Omental fat pad (tissue), 4 donors: ENCODE measurements around the gene NUDCD3. TPM values are rescaled to one million over a fixed set of nuclear protein-coding genes. Genes with fewer than 3 reads are reported as not detected.

Experiments used
- ATAC-seq: fragments of 150-250 bp; one replicate; pipeline ENCODE4 v1.9.1; 2016; ENCODE audit warnings: mild to moderate bottlenecking, moderate library complexity; ENCODE audit not compliant: low FRiP score
- DNase-seq: peaks from one replicate; pipeline ENCODE4 v3.0.0-alpha.2; 2019; ENCODE audit warnings: low spot score
- total RNA-seq, 4 donors: library from RNA; depleted of rRNA; stranded (reverse); fragments of >200 nt; gene quantifications; one replicate each; pipeline ENCODE4 v1.1.0, GENCODE V29; 2016
- TF ChIP-seq, protein P1 (sequence below), 3 donors: fragments of 450-650 bp; IDR thresholded peaks; one replicate each; pipeline ENCODE4 v1.5.1; 2016 to 2017; ENCODE audit warnings: antibody characterized with exemption in 3 of 3, mild to moderate bottlenecking in 3 of 3, moderate library complexity in 2 of 3

The NUDCD3 gene
- total RNA-seq, 4 donors from 2014 or later = 49.3 to 57.2 (median 56.3) TPM

DNA sequence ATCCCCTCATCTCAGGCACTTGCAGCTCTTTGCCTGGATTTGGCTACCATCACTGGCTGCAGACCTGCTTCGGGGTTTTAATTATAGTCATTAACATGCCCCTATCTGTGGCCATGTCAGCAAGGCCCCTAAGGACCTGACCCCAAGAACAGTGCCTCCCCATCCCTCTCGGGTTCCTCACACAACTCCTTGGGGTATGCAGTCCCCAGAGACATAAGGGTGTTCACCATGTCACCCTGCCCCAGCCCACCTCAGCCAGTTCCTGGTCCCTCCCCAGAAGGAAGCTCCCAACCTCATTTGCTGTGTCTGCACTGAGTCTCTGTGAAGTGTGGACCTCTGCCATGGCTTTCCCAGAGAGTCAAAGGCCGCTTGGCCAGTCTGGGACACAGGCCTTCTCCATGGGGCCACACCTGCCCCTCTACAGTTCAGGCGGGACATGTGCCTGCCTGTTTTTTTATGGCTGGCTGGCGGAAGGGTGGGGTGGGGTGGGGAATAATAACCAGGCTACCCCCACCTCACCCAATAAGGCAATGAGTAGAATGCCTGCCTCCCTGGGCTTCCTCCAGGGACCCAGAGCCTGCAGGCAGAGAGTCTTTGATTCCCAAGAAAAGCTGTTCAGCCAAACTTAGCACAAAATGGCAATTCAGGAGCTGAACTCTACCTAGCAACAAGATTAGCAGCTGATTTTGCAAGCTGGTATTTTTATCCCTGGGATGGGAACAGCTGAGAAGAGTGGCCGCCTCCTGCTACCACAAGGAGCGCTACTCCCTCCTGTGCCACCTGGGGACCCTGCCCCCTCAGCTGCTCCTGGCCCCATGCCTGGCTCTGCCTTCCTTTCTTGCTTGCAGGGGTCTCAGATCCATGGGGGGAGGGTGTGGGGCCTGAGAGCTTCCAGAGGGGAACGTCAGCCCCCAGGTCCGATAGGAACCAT is 141.3 kb downstream of the NUDCD3 start:
- no peak for DNase-seq
- TF ChIP-seq, protein P1, sequence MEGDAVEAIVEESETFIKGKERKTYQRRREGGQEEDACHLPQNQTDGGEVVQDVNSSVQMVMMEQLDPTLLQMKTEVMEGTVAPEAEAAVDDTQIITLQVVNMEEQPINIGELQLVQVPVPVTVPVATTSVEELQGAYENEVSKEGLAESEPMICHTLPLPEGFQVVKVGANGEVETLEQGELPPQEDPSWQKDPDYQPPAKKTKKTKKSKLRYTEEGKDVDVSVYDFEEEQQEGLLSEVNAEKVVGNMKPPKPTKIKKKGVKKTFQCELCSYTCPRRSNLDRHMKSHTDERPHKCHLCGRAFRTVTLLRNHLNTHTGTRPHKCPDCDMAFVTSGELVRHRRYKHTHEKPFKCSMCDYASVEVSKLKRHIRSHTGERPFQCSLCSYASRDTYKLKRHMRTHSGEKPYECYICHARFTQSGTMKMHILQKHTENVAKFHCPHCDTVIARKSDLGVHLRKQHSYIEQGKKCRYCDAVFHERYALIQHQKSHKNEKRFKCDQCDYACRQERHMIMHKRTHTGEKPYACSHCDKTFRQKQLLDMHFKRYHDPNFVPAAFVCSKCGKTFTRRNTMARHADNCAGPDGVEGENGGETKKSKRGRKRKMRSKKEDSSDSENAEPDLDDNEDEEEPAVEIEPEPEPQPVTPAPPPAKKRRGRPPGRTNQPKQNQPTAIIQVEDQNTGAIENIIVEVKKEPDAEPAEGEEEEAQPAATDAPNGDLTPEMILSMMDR (IDR thresholded peaks at IDR 0.05) = no peak
- no peak for ATAC-seq

DNA sequence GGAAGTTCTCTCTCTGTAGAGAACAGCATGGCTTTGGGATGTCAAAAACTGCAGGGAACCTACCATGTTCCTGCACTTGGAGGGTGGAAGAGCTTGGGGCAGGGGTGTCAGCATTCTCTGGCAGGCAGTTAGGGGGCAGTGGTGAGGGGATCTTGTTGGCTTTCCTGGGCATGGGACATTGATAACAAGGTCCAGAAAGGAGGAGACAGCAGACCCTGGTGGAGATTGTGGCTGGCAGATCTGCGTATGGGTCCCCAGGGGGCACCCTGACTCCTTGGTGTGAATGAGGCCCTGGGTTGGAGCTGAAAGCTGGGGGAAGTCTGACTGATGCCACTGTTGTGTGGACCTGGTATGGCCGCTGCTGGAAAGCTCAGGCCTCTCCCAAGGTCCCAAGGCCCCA is 142.2 kb downstream of the NUDCD3 start:
- TF ChIP-seq, protein P1 (IDR thresholded peaks at IDR 0.05) = no peak
- ATAC-seq = no peak

DNA sequence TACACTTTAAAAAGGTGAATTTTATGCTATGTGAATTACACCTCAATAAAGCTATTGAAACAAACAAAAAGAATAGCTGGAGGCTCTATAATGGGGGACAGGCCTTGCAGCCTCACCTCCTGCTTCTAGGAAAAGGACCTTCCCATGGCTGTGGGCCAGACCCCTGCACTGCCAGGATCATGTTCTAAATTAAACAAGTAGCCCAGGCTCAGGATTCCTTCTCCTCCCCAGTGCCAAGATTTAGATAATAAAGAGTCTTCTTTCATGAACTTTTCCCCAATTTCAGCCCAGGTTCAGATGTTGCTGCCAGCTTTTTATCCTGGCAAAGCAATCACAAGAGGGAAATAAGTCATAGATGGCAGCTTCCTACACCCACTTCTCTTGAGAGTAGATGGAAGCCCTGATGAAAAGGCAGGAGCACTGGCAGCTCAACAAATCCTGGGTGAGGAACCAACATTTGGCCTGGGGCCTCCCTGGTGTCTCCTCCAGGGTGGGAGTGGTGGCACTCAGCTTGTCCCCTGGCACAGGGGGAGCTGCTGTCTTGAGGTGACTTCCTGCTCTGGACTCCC is 142.8 kb downstream of the NUDCD3 start:
- TF ChIP-seq, protein P1 (IDR thresholded peaks at IDR 0.05) = no peak
- ATAC-seq (no peak), DNase-seq (no peak)

More for the DNA sequence above, 142.2 kb downstream of the NUDCD3 start:
- no peak for DNase-seq

DNA sequence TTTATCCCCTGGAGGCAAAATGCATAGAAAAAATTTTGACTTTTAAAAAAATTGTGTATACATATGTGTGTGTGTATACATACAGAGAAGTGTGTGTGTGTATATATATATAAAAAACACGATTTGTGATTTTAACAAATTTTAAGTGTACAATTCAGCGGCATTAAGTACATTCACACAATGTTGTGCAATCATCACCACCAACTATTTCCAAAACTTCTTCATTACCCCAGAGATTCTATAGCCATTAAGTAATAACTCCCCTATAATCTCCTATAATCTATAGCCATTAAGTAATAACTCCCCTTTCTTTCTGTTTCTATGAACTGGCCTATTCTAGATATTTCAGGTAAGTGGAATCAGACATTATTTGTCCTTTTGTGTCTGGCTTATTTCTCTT is 144.4 kb downstream of the NUDCD3 start:
- TF ChIP-seq, protein P1 (IDR thresholded peaks at IDR 0.05) = no peak
- no peak for DNase-seq
- no peak for ATAC-seq

DNA sequence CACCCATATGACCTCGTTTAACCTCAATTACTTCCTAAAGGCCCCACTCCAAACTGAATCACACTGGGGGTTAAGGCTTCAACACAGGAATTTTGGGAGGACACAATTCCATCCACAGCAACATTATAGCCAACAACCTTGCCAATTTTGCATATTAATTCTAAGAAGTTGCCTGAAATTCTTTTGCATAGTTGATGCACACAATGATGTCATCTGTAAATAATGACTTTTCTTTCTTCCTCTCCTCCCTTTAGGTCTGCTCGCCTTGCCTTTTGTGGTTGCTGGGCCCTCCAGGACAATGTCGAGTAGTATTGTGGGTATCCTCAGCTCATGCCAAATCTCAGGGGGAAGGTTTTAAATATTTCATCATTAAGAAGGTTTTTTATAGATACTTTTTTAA is 149.1 kb downstream of the NUDCD3 start:
- no peak for ATAC-seq
- TF ChIP-seq, protein P1 (IDR thresholded peaks at IDR 0.05) = no peak

DNA sequence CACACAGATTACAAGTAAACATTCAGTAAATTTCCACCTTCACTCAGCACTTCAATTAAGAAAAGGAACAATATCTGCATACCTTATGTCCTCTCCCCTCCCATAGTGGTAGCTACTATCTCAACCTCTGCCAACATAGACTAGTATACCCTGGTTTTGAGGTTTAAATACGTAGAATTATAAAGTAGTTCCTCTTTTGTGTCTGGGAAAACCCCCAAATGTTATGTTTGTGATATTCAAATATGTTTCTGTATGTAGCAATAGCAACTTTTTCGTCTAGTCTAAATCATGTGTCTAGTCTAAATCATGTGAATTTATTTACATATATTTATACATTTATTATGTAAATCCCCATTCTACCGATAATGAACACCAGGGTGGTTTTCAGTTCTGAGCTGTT is 151.9 kb downstream of the NUDCD3 start:
- ATAC-seq (no peak), DNase-seq (no peak)
- TF ChIP-seq, protein P1 (IDR thresholded peaks at IDR 0.05) = no peak

More for the DNA sequence above, 149.1 kb downstream of the NUDCD3 start:
- DNase-seq = no peak
